Measurements from ENCODE around the gene PTH1R.

DNA sequence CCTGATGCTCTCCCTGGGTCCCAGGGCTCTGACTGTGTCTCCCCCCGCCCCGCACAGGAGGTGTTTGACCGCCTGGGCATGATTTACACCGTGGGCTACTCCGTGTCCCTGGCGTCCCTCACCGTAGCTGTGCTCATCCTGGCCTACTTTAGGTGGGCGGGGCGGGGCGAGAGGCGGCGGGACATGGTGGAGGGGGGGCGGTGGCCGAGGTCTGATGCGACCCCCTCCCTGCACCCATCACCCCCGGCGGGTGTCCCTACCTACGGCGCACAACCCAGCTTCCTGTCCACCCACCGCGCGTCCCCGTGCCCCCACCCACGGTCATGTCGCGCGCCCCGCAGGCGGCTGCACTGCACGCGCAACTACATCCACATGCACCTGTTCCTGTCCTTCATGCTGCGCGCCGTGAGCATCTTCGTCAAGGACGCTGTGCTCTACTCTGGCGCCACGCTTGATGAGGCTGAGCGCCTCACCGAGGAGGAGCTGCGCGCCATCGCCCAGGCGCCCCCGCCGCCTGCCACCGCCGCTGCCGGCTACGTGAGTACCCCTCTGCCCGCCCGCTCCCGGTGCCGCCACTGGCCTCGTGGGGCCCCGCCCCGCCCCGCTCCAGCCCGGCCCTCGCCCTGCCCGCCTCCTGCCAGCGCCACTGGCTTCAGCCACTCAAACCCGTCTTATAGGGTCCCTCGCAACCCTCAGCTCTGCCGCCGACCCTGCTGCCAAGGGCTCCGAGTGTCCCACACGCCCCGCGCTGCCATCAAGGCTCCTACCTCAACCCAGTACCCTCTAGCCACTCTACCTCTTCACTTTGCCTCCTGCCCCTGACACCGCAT lies 21.0 kb downstream of the PTH1R start:
- TF ChIP-seq, protein P1, sequence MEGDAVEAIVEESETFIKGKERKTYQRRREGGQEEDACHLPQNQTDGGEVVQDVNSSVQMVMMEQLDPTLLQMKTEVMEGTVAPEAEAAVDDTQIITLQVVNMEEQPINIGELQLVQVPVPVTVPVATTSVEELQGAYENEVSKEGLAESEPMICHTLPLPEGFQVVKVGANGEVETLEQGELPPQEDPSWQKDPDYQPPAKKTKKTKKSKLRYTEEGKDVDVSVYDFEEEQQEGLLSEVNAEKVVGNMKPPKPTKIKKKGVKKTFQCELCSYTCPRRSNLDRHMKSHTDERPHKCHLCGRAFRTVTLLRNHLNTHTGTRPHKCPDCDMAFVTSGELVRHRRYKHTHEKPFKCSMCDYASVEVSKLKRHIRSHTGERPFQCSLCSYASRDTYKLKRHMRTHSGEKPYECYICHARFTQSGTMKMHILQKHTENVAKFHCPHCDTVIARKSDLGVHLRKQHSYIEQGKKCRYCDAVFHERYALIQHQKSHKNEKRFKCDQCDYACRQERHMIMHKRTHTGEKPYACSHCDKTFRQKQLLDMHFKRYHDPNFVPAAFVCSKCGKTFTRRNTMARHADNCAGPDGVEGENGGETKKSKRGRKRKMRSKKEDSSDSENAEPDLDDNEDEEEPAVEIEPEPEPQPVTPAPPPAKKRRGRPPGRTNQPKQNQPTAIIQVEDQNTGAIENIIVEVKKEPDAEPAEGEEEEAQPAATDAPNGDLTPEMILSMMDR (IDR thresholded peaks at IDR 0.05; ENCODE audit: low read depth, low read length, poor library complexity, severe bottlenecking), result no peak
- TF ChIP-seq EZH2phosphoT487 (IDR thresholded peaks at IDR 0.05; ENCODE audit: borderline replicate concordance, low read length), result no peak
